NOMO-1 (cell line): ENCODE measurements around the gene JMJD4.

ENCODE experiments used
- DNase-seq, 2 experiments: peaks; one replicate each; lab custom pipeline; 2025; ENCODE audit not compliant: unreplicated experiment in 2 of 2; lab: John Stamatoyannopoulos, UW

Gene JMJD4

GRCh38 chr1:227769047-227769935 lies 34.2 kb upstream of the JMJD4 start:
- DNase-seq: no peak

GRCh38 chr1:227768640-227769039 lies 33.5 kb upstream of the JMJD4 start:
- no peak for DNase-seq

GRCh38 chr1:227768125-227768439 lies 33.0 kb upstream of the JMJD4 start:
- DNase-seq: no peak

- DNase-seq: no peak
Observed at GRCh38 chr1:227767401-227768124, 32.5 kb upstream of the JMJD4 start.

- no peak for DNase-seq
Observed at GRCh38 chr1:227766653-227767277, 31.7 kb upstream of the JMJD4 start.

GRCh38 chr1:227766015-227766634 lies 31.0 kb upstream of the JMJD4 start:
- peak in 1 of 2 experiments; percentile 20 for DNase-seq

GRCh38 chr1:227765261-227766014 lies 30.3 kb upstream of the JMJD4 start:
- no peak for DNase-seq

GRCh38 chr1:227764019-227764391 lies 28.9 kb upstream of the JMJD4 start:
- no peak for DNase-seq

GRCh38 chr1:227763246-227764018 lies 28.3 kb upstream of the JMJD4 start:
- no peak for DNase-seq

GRCh38 chr1:227762231-227762911 lies 27.3 kb upstream of the JMJD4 start:
- peak; percentile 27 to 46 for DNase-seq

- no peak for DNase-seq
Observed at GRCh38 chr1:227761621-227762230, 26.6 kb upstream of the JMJD4 start.

GRCh38 chr1:227760377-227760776 lies 25.3 kb upstream of the JMJD4 start:
- no peak for DNase-seq

GRCh38 chr1:227759341-227760300 lies 24.5 kb upstream of the JMJD4 start:
- DNase-seq: no peak

- no peak for DNase-seq
Observed at GRCh38 chr1:227758366-227758765, 23.3 kb upstream of the JMJD4 start.

- DNase-seq: no peak
Observed at GRCh38 chr1:227757781-227758180, 22.7 kb upstream of the JMJD4 start.

GRCh38 chr1:227756172-227756959 lies 21.3 kb upstream of the JMJD4 start:
- DNase-seq: no peak

- DNase-seq: no peak
Observed at GRCh38 chr1:227754958-227755357, 19.9 kb upstream of the JMJD4 start.
